Activated CD8-positive, alpha-beta memory T cell treated with anti-CD3 and anti-CD28 coated beads, Interleukin-2, amount 50 U/mL, for 1 hour (primary cell): ENCODE data around the gene ANK2.

Experiments used
- DNase-seq: peaks from one replicate; pipeline ENCODE4 v3.0.0-alpha.2; 2020; ENCODE audit errors: extremely low read depth

The ANK2 gene

GRCh38 chr4:113289766-113290165 lies 240.3 kb downstream of the ANK2 start:
- no peak for DNase-seq

DNA sequence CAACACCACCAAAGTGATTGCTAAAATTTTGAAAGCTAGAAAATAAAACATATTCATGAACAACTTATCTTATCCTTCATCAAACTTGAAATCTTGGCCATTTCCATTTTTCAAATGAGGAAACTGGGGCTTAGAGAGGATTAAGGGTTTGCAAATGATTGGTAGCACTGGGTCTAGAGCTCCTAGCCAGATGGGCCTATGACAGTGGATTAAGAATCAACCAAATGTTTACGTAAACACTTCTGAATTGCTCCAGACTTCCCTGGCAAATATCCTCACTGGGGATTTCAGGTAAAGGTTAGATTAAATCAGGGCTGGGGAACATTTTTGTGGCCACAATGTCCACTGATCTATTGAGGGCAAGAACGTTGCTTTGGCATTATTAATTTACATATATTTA lies 241.2 kb downstream of the ANK2 start:
- no peak for DNase-seq

DNA sequence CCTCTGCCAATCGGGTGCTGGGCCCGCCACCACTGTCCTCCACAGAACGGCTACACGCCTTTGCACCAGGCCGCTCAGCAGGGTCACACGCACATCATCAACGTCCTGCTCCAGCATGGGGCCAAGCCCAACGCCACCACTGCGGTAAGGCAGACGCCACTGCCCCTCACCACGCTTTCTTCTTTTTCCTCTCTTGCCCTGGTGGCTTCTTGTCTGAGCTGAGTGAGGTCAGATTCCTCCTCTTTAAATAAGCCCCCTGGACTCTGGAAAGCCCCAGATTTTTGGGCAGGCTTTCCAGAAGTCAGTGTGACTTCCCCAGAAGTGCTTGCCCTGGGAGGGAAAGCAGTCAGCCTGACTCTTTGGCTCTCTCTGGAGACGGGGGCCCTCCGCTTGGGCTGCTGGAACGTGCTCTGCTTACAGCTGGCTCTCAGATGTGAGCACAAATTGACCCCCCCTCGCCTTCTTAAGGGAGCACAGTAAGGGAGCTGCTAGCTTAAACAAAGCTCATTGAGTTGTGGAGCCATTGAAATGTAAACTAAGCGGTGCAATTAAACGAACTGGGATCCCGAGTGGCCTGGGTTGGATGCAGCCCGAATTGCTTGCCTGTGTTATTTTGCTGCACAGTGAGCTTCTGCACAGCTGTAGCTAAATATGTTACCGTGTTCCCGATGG lies 243.1 kb downstream of the ANK2 start:
- DNase-seq, result no peak

DNA sequence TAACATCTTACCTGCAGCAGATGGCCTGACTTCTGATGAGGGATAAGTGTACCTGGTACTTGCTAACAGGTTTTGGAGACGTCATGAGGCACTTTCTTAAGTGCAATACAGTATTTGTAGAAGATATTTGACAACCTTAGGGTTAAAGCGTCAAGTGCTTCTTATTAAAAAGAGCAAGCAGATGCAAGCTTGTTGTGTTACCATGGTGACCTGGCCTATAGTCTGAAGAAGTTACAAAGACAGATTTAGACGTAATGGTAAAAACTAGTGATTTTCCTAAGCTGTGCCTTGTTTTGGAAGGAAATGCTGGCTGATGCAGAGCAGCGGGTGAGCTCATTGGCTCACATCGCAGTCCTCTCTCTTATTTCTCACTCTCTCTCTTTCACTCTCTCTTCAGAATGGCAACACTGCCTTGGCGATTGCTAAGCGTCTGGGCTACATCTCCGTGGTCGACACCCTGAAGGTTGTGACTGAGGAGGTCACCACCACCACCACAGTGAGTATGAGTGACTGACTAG lies 243.6 kb downstream of the ANK2 start:
- DNase-seq, result no peak

DNA sequence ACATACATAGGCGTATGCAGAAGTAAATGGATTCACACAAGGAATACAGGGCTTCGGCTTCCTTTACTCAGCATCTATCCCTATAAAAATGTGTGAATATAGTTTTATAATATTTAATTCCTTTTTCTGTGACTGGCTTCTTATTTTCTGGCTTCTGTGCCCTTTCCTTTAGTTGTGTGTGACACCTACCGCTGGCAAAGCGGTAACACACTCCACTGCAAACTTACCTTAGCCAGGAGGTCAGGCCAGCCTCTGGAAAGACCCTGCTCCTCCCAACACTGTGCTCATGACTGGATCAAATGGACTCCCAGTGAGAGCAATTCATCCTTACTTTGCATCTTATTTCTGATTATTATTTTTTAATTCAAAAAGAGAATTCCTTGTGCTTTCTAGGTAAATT lies 244.2 kb downstream of the ANK2 start:
- DNase-seq, result no peak

DNA sequence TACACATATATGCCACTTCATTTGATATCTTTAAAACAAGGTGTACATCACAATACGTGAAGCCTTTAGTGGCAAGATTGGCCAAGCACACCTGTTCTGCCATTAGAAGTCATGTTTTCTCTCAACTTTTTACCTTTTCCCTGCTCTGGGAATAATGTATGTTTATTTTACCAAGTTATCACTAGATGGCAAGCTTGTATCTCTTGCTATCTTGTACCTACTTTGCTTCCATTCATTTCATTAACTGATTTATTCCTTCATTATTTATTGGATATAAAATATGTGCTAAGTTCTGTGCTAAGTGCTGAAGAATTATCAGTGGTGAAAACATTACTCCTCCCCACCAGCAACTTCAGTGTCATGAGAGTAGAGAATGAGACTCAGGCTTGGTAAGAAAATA lies 245.5 kb downstream of the ANK2 start:
- DNase-seq, result no peak

GRCh38 chr4:113300471-113300928 lies 251.0 kb downstream of the ANK2 start:
- no peak for DNase-seq

GRCh38 chr4:113302051-113302450 lies 252.6 kb downstream of the ANK2 start:
- no peak for DNase-seq

DNA sequence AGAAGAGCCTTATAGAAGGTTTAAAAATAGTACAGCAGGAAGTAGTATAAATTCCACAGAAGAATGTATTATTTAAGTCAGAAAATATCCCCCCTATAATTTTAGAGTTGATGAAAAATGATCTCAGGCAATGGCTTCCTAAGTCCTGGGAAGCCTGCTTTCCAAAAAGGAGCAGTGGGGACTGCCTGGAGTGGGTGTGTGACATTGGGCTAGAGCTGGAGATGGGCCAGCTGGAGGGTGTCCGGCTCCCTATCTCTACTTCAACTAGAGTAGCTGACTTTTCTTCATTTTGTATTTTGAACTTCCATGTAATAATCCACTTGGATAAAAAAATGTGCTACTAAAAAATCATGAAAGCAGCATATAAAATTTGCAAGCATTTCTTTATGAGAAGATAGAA lies 253.9 kb downstream of the ANK2 start:
- DNase-seq, result no peak

- no peak for DNase-seq
Observed at GRCh38 chr4:113311047-113311446, 261.6 kb downstream of the ANK2 start.

DNA sequence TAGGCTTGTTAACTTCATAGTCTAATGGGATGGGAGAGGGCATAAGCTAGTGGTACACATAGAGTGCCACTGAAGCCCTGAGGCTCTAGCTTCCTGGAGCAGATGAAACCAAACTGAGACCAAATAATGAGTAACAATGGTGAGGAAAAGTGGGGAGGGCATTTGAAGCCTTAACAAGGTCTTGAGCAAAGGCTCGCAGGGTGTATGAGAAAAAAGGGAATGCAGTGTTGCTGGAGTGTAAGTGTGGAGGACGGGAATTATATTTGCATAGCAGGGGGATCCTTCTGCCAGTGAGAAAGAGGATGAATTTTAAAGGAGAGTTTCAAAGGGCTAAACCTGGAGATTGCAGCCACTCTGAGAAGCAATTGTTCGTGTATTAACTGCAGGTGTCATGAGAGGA lies 263.1 kb downstream of the ANK2 start:
- DNase-seq, result no peak

DNA sequence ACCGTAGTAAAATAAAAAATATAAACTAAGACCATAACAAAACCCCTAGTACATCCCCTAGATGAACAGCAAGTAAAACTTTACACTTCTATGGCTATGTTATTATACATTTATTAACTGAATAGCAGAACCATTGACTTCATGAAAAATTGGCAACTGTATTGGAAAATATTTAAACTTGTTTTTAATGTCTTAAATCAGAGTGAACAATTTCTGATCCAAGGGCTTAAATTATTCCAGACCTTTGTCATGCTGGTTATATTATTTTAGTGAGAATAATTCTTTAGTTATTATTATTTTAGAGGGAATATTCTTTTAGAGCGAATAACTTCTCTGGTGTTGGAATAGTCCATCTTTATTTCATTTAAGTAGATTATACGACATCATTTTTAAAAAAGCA lies 265.0 kb downstream of the ANK2 start:
- DNase-seq, result no peak

DNA sequence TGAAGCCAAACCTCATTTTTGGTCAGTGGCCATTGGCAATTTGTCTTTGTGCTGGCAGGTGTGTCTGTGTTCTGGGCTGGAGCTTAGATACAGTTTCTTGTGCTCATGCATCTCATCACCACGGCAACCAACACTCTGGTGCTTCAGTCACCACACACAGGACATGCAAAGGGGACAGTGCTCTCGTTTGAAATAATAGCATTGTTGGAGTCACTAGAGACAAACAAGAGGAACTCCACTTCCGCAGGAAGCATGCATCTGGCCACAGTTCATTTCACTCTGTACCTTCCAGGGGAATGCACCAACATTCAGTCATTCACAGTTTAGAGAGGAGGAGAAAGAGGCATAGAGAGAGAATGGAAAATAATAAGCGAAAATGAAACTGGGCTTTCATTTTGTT lies 267.4 kb downstream of the ANK2 start:
- DNase-seq, result no peak

DNA sequence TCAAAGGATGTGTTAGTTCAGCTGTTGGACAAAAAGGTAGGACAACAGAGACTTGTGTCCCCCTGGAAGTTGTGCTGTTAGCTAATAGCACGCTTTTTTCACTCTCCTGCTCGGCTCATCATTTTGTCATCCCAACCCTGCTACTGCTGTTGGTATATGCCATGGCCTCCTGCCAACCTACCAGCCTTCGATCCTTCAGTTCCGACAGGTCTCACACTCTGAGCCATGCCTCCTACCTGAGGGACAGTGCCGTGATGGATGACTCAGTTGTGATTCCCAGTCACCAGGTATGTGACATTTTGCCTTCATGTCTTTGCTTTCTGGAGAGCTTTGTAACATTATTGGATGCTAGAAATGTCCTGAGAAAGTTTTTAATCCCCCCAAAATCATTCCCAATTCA lies 268.1 kb downstream of the ANK2 start:
- DNase-seq, result no peak

DNA sequence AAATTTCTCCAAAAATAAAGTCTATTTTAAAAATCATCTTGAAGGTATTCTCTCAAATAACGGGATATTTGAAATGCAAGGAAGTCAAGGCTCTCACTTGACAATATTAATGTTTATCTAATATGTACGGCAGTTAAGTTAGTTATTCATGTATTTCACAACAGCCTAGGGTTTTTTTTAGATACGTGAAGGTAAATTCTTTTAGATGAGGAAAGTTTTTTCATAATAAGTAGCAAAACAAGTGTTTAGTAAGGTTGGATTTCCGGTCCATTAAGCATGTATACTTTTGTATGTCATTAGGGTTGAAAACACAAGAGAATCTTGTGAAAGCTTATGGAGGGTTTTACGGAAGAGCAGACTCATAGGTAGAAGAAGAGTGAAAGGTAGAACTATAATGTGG lies 273.3 kb downstream of the ANK2 start:
- no peak for DNase-seq

DNA sequence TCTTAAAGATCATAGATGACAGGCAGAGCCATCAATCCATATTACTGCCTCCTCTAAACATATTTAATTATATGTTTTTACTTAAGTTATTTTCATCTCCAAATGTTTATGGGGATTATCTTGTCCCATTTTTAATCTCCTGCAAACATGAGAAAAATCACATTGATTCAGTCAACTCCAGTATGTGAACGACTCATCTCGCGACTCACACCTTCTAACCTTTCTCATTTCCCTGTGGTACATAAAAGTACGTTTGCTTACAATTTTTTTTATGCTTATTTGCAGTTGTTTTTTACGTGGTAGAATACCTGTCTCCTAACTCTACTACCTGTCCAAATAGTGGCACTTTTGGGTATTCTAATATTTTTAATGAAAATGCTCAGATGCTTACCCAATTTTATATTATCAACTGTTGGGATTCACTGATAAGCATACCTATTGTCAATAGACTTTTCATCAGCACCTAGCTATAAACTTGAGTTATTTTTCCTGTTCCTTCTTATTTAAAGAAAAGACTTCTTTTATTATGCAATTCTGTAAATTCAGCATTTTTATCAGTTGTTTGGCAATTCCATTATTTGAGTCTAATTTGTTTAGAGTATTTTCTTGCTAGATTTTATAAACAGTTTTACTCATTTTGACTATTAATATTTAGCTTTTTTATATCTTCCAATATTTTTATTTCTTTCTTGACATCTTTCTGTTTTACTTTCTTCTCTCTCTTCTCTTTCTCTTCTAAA lies 276.6 kb downstream of the ANK2 start:
- no peak for DNase-seq

GRCh38 chr4:113327494-113327893 lies 278.0 kb downstream of the ANK2 start:
- no peak for DNase-seq

- DNase-seq, result no peak
Observed at GRCh38 chr4:113328514-113328913, 279.1 kb downstream of the ANK2 start.

- no peak for DNase-seq
Observed at GRCh38 chr4:113330200-113330599, 280.7 kb downstream of the ANK2 start.

DNA sequence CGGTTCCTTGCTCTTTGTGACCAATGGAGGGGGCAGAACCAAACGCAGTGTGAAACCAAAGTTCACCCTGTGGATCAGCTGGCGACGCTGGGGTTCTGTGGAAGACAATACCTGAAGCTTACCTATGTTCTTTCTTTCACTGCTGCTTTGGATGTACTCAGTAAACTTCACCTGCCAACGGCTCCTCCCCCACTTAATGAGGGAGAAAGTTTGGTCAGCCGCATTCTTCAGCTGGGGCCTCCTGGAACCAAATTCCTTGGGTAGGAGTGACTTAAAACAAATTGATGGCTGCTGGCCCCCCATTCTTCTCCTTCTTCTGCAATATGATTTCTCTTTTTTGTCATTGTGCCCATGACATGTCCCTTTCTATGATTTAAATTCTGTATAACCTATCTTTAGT lies 282.4 kb downstream of the ANK2 start:
- DNase-seq, result no peak

DNA sequence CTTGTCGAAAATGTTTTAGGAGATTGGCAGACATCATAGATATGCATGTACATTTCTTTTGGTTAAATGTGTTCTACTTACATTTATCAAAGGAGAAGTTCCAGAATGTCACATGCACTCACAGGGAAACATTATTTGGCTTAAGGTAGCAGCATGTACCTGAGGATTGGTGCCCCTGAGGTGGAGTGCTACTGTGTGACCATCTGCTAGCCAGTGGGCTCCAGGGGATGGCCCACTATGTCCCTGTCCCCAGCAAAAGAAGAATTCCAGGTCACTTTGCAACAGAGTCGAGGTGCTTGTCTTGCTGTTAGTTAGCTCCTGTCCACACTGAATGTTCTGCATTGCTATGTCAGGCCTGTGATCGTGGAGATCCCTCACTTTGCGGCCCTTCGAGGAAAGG lies 283.2 kb downstream of the ANK2 start:
- DNase-seq, result no peak

GRCh38 chr4:113335746-113336145 lies 286.3 kb downstream of the ANK2 start:
- no peak for DNase-seq

DNA sequence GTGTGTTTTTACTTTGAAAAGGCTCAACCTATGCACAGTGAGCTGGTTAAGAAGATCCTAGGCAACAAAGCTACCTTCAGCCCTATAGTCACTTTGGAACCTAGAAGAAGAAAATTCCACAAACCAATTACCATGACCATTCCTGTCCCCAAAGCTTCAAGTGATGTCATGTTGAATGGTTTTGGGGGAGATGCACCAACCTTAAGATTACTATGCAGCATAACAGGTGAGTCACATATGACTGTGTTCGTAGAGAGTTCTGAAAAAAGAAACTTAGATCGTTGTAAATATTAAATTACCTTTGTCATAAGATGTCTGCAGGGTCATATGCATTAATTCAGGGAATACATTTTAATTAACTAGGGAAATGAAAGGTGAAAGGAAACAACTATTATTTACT lies 287.1 kb downstream of the ANK2 start:
- no peak for DNase-seq
